ENCODE measurements around the gene TBC1D2.

GRCh38 chr9:98289614-98290201, 34.3 kb upstream of the TBC1D2 start:
- TF ChIP-seq POLR2A (IDR thresholded peaks at IDR 0.05; ENCODE audit: low read depth, low read length) (no peak), ELK1 (IDR thresholded peaks at IDR 0.05; ENCODE audit: low read depth, low read length) (no peak), ATF7 (IDR thresholded peaks at IDR 0.05; ENCODE audit: low read depth) (no peak), USF2 (IDR thresholded peaks at IDR 0.05; ENCODE audit: borderline replicate concordance, low read depth, low read length) (no peak), SP1 (IDR thresholded peaks at IDR 0.05; ENCODE audit: low read depth, low read length) (no peak), ZBED1 (IDR thresholded peaks at IDR 0.05; ENCODE audit: borderline replicate concordance) (no peak), TARDBP (IDR thresholded peaks at IDR 0.05; ENCODE audit: borderline replicate concordance) (no peak), ZNF384 (IDR thresholded peaks at IDR 0.05; ENCODE audit: borderline replicate concordance, low read depth, low read length) (no peak), SMAD1 (IDR thresholded peaks at IDR 0.05; ENCODE audit: low read depth, partially characterized antibody) (no peak), RCOR1 (conservative IDR thresholded peaks at IDR 0.05; ENCODE audit: low read depth, low read length) (no peak)
- TF ChIP-seq, protein P1, sequence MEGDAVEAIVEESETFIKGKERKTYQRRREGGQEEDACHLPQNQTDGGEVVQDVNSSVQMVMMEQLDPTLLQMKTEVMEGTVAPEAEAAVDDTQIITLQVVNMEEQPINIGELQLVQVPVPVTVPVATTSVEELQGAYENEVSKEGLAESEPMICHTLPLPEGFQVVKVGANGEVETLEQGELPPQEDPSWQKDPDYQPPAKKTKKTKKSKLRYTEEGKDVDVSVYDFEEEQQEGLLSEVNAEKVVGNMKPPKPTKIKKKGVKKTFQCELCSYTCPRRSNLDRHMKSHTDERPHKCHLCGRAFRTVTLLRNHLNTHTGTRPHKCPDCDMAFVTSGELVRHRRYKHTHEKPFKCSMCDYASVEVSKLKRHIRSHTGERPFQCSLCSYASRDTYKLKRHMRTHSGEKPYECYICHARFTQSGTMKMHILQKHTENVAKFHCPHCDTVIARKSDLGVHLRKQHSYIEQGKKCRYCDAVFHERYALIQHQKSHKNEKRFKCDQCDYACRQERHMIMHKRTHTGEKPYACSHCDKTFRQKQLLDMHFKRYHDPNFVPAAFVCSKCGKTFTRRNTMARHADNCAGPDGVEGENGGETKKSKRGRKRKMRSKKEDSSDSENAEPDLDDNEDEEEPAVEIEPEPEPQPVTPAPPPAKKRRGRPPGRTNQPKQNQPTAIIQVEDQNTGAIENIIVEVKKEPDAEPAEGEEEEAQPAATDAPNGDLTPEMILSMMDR (IDR thresholded peaks at IDR 0.05 in 2 of 3, conservative IDR thresholded peaks at IDR 0.05 in 1 of 3; ENCODE audit: control insufficient read depth in 2 of 3, extremely low read depth in 1 of 3, insufficient read depth in 1 of 3, low read depth in 3 of 3, low read length in 3 of 3): no peak
- TF ChIP-seq, protein P2, sequence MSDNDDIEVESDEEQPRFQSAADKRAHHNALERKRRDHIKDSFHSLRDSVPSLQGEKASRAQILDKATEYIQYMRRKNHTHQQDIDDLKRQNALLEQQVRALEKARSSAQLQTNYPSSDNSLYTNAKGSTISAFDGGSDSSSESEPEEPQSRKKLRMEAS (IDR thresholded peaks at IDR 0.05; ENCODE audit: low read depth, low read length): no peak
- TF ChIP-seq, protein P3, sequence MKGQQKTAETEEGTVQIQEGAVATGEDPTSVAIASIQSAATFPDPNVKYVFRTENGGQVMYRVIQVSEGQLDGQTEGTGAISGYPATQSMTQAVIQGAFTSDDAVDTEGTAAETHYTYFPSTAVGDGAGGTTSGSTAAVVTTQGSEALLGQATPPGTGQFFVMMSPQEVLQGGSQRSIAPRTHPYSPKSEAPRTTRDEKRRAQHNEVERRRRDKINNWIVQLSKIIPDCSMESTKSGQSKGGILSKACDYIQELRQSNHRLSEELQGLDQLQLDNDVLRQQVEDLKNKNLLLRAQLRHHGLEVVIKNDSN (IDR thresholded peaks at IDR 0.05; ENCODE audit: borderline replicate concordance, extremely low read length, insufficient read depth, low read depth, low read length): no peak
